HCT116 (cell line): ENCODE results near the gene LRSAM1. TPM values are rescaled to one million over a fixed set of nuclear protein-coding genes. Genes with fewer than 3 reads are reported as not detected.

ENCODE experiments used
- ATAC-seq: fragments of 200-7000 bp; cut with Tn5 transposase; 2 replicates; pipeline ENCODE4 v1.9.1; 2020; ENCODE audit warnings: mild to moderate bottlenecking, moderate library complexity
- BruUV-seq: library from RNA; stranded (reverse); fragments of 400-500 nt; replicated peaks from 2 replicates; lab custom pipeline; 2021; lab: Mats Ljungman, UMichigan
- CTCF ChIA-PET: fragments of 300-600 bp; sonication (Branson Sonifier 250); formaldehyde crosslinking; loops from one replicate; lab custom pipeline; 2021; ENCODE audit warnings: antibody characterized with exemption; lab: Charles Lee
- POLR2A ChIA-PET: fragments of 300-600, 350-600 bp; sonication (Branson Sonifier 250); formaldehyde crosslinking; loops from one replicate; lab custom pipeline; 2021; ENCODE audit warnings: antibody characterized with exemption; lab: Charles Lee
- RAD21 ChIA-PET, 2 experiments: fragments of 300-600 bp; sonication (Branson Sonifier 250); formaldehyde crosslinking; loops; one replicate each; lab custom pipeline; 2023; ENCODE audit warnings: low total read pairs in 2 of 2; ENCODE audit not compliant: uncharacterized antibody in 2 of 2, unreplicated experiment in 2 of 2, low non-redundant PET in 1 of 2; lab: Charles Lee
- DNase-seq: peaks from one replicate; pipeline ENCODE4 v3.0.0-alpha.2; 2010; ENCODE audit warnings: low read depth, low spot score
- H2AFZ ChIP-seq: fragments of 200-600 bp; shearing (Covaris generic), sonication (generic); 2 replicates; pipeline ENCODE4 v1.6.1; 2017; ENCODE audit warnings: low read depth, mixed run types, mixed read lengths, antibody characterized with exemption, low read length; ENCODE audit not compliant: poor library complexity, severe bottlenecking
- H3K27ac ChIP-seq: 2 replicates; pipeline ENCODE4 v1.5.1; 2012; ENCODE audit warnings: low read depth, low read length
- H3K27me3 ChIP-seq: fragments of 200-600 bp; sonication (generic); 2 replicates; pipeline ENCODE4 v1.6.1; 2016; ENCODE audit warnings: mixed run types, low read length, mixed read lengths; ENCODE audit not compliant: insufficient read depth
- H3K36me3 ChIP-seq, 2 experiments: fragments of 200-500 bp in 1 of 2; fragments of 200-600 bp in 1 of 2; sonication (Bioruptor generic) in 1 of 2; sonication (generic) in 1 of 2; 2 replicates each; pipeline versions ENCODE4 v1.5.1 to v1.6.1; 2014 to 2016; ENCODE audit warnings: low read length in 2 of 2, inconsistent platforms in 1 of 2, mixed read lengths in 1 of 2, mixed run types in 1 of 2; ENCODE audit not compliant: insufficient read depth in 2 of 2, control insufficient read depth in 1 of 2
- H3K4me1 ChIP-seq, 2 experiments: fragments of 200-600 bp in 1 of 2; sonication (generic) in 1 of 2; 2 replicates each; pipeline versions ENCODE4 v1.5.1 to v1.6.1; 2012 to 2017; ENCODE audit warnings: low read length in 2 of 2, inconsistent platforms in 1 of 2, mild to moderate bottlenecking in 1 of 2, mixed read lengths in 1 of 2, mixed run types in 1 of 2, moderate library complexity in 1 of 2; ENCODE audit not compliant: insufficient read depth in 2 of 2, control insufficient read depth in 1 of 2
- H3K4me2 ChIP-seq: fragments of 200-600 bp; sonication (generic); 2 replicates; pipeline ENCODE4 v1.6.1; 2017; ENCODE audit warnings: mixed run types, low read length, mixed read lengths
- H3K4me3 ChIP-seq, 2 experiments: fragments of 200-600 bp in 1 of 2; sonication (generic) in 1 of 2; replicated peaks in 1 of 2; 2 replicates each; pipeline ENCODE4 v1.5.1; 2011 to 2016; ENCODE audit warnings: low read length in 2 of 2, control low read depth in 1 of 2, low read depth in 1 of 2, mild to moderate bottlenecking in 1 of 2, mixed read lengths in 1 of 2, mixed run types in 1 of 2
- H3K79me2 ChIP-seq: fragments of 200-600 bp; sonication (generic); 2 replicates; pipeline ENCODE4 v1.6.1; 2017; ENCODE audit warnings: mild to moderate bottlenecking, mixed run types, low read length, moderate library complexity, mixed read lengths; ENCODE audit not compliant: insufficient read depth
- H3K9ac ChIP-seq: fragments of 200-600 bp; sonication (generic); 2 replicates; pipeline ENCODE4 v1.6.1; 2016; ENCODE audit warnings: low read length, mixed read lengths
- H3K9me2 ChIP-seq: fragments of 200-600 bp; sonication (generic), shearing (Covaris generic); 2 replicates; pipeline ENCODE4 v1.6.1; 2017; ENCODE audit warnings: mixed run types, mild to moderate bottlenecking, moderate library complexity; ENCODE audit not compliant: insufficient read depth
- H3K9me3 ChIP-seq, 2 experiments: fragments of 200-500 bp in 1 of 2; fragments of 200-600 bp in 1 of 2; sonication (Bioruptor generic) in 1 of 2; sonication (generic) in 1 of 2; 2 replicates each; pipeline ENCODE4 v1.6.1; 2014 to 2017; ENCODE audit warnings: low read length in 2 of 2, mixed read lengths in 2 of 2, inconsistent platforms in 1 of 2, low read depth in 1 of 2, mild to moderate bottlenecking in 1 of 2, mixed run types in 1 of 2, moderate library complexity in 1 of 2; ENCODE audit not compliant: control insufficient read depth in 1 of 2, insufficient read depth in 1 of 2
- H4K20me1 ChIP-seq: fragments of 200-600 bp; sonication (generic), shearing (Covaris generic); 2 replicates; pipeline ENCODE4 v1.6.1; 2017; ENCODE audit warnings: mixed run types, mild to moderate bottlenecking, moderate library complexity; ENCODE audit not compliant: insufficient read depth
- EZH2phosphoT487 ChIP-seq: fragments of 200-600 bp; IDR thresholded peaks from 2 replicates; pipeline ENCODE4 v1.6.1; 2018; ENCODE audit warnings: antibody characterized with exemption, borderline replicate concordance
- POLR2A ChIP-seq: IDR thresholded peaks from 2 replicates; pipeline ENCODE4 v1.7.0; 2011; ENCODE audit warnings: borderline replicate concordance; ENCODE audit not compliant: insufficient read depth, insufficient read length; ENCODE audit errors: extremely low read depth
- POLR2AphosphoS5 ChIP-seq: IDR thresholded peaks from 2 replicates; pipeline ENCODE4 v1.6.1; 2011; ENCODE audit warnings: mild to moderate bottlenecking, low read depth, low read length, moderate library complexity
- REST ChIP-seq: IDR thresholded peaks from 2 replicates; pipeline ENCODE4 v1.6.1; 2012; ENCODE audit warnings: low read depth
- SP1 ChIP-seq: IDR thresholded peaks from 2 replicates; pipeline ENCODE4 v1.6.1; 2012; ENCODE audit warnings: low read depth
- TCF7L2 ChIP-seq: IDR thresholded peaks from 2 replicates; pipeline ENCODE4 v1.7.0; 2011; ENCODE audit warnings: borderline replicate concordance, inconsistent platforms; ENCODE audit not compliant: insufficient read depth, insufficient read length; ENCODE audit errors: extremely low read depth
- ZNF274 ChIP-seq: fragments of 200-500 bp; sonication (Bioruptor generic); IDR thresholded peaks from 2 replicates; pipeline ENCODE4 v1.6.1; 2014; ENCODE audit warnings: mild to moderate bottlenecking, low read depth, low read length, inconsistent platforms
- intact Hi-C: fragments of 100-400 bp; cut with micrococcal nuclease; formaldehyde crosslinking; loops from 2 replicates; pipeline ENCODE4 v1.10.0; 2022
- total RNA-seq: library from RNA; stranded (reverse); gene quantifications from one replicate; pipeline ENCODE4 v1.2.1, GENCODE V29; 2021; ENCODE audit not compliant: unreplicated experiment

Gene LRSAM1
- total RNA-seq, 1 experiment from 2014 or later, result 25.9 TPM

GRCh38 chr9:127506814-127507750 is 55.8 kb downstream of the LRSAM1 start:
- Histone ChIP-seq H3K27me3 (no peaks in the 10 kb centered on the region), H2AFZ (no peak overlapping the region), H3K4me1 (0 out of 4 replicates have a peak, but pooled peaks cover 0 to 4% of the 10 kb centered on the region in 2 experiments), H3K9me3 (no peaks in the 10 kb centered on the region), H4K20me1 (no peaks in the 10 kb centered on the region), H3K4me3 (no peak overlapping the region), H3K9ac (no peak overlapping the region), H3K27ac (no peak overlapping the region), H3K79me2 (no peaks in the 10 kb centered on the region), H3K36me3 (peaks cover 6 to 17% of the 10 kb centered on the region in 2 experiments; a peak in 3 of 4 replicates), H3K4me2 (no peak overlapping the region), H3K9me2 (no peaks in the 10 kb centered on the region)
- BruUV-seq, result no TSS peak
- intact Hi-C loops, result no loop called here
- RAD21 ChIA-PET, result no interaction called here
- no peak for TF ChIP-seq SP1
- TF ChIP-seq TCF7L2, result no peak
- no peak for ATAC-seq
- no peak for DNase-seq
- CTCF ChIA-PET, result no interaction called here
- POLR2A ChIA-PET, result no interaction called here

GRCh38 chr9:127507751-127508648 is 56.7 kb downstream of the LRSAM1 start:
- Histone ChIP-seq H2AFZ (no peak overlapping the region), H3K9me2 (no peaks in the 10 kb centered on the region), H3K27me3 (no peaks in the 10 kb centered on the region), H3K79me2 (peaks cover 5% of the 10 kb centered on the region; the same call in 1 of the 2 replicates), H3K27ac (no peak overlapping the region), H3K4me2 (no peak overlapping the region), H4K20me1 (no peaks in the 10 kb centered on the region), H3K9me3 (no peaks in the 10 kb centered on the region), H3K4me1 (0 out of 4 replicates have a peak, but pooled peaks cover 0 to 4% of the 10 kb centered on the region in 2 experiments), H3K36me3 (peaks cover 13 to 23% of the 10 kb centered on the region in 2 experiments), H3K9ac (no peak overlapping the region), H3K4me3 (no peak overlapping the region)
- ChIA-PET RAD21 (no interaction called here), POLR2A (no interaction called here), CTCF (no interaction called here)
- DNase-seq (no peak), ATAC-seq (no peak)
- intact Hi-C loops, result no loop called here
- BruUV-seq, result no TSS peak
- TF ChIP-seq POLR2A (no peak), ZNF274 (no peak), EZH2phosphoT487 (no peak), POLR2AphosphoS5 (no peak), REST (no peak), SP1 (no peak)
